NCI-H1417 (cell line): Measurements from ENCODE around the gene KLRC1.
A peak's percentile ranks its signal among the peaks of the same experiment; 100 is the strongest.
"Not testable (repeated sequence)": the region's sequence is repeated elsewhere in the genome, so short reads cannot be mapped to it uniquely, and the experiment has no call there.

Source experiments
- DNase-seq, 3 experiments: peaks; one replicate each; lab custom pipeline; 2025; lab: John Stamatoyannopoulos, UW

The KLRC1 gene

DNA sequence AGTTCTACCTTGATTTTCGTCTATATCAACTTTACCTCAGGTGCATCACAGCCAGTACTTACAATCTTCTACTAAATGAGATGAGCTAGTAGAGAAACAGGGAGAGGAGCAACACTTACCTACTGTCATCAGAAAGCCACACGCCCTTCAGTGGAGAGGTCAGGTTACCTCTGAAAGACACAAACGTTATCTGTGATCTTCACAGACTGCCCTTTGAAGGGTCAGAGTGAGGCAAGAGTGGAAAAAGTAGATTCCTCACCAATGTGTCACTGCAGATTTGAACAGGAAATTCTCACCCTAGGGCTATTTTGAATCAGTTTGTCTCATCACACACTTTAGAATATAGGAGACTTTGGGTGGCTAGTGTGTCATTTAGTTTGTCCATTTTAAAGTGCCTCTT lies 31.0 kb downstream of the KLRC1 start:
- DNase-seq = not testable (repeated sequence)

DNA sequence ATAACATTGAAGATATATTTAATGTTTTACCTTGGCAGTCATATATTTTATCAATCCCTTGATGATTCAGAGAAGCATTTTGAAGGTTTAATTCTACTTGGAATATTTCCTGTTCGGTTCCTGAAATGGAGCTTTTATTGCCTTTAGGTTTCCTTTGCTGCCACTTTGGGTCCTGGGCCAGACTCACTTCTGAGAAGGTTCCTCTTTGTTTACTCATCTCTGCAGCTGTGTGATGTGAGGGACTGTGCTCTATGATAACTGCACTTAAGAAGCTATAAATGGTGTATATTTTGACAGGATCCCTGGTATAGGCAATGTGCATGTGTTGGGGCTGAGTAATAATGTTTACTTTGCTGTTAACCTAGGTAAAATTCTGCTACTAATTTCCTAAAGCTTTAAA lies 32.8 kb downstream of the KLRC1 start, which contains the start of gene KLRC3:
KLRC3 (minus strand) TSS at position 262 of the 400 bp plus-strand sequence; CDS start at position 217, 45 bp downstream.
- DNase-seq = peak in 1 of 3 experiments; percentile 57

DNA sequence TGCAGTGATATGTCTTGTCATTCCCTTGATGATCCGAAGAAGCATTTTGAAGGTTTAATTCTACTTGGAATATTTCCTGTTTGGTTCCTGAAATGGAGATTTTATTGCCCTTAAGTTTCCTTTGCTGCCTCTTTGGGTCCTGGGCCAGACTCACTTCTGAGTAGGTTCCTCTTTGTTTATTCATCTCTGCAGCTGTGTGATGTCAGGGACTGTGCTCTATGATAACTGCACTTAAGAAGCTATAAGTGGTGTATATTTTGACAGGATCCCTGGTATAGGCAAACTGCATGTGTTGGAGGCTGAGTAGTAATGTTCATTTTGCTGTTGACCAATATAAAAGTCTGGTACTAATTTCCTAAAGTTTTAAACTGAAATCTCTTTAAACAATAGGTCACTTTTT lies 43.8 kb downstream of the KLRC1 start, which contains the start of gene KLRC4:
KLRC4 (minus strand) TSS at position 366 of the 400 bp plus-strand sequence; CDS start at position 184, 182 bp downstream.
- peak; percentile 8 to 66 (median 58) for DNase-seq

DNA sequence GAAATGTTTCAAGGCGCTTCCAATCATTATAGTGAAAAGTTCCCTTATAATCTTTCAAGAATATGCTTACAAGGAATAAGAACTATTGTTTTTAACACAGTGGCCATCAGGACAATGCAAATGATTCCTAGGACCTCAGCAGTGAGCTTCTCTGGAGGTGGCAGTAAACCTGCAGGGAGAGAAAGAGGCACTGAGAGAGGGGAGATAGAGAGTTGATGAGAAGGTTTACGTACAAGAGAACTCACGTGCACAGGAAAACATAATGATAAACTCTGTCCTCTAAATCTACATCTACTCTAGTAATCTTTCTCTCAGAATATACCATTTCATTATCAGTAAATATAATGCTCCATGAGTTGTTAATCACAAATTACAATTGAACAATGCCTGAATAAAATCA lies 44.3 kb downstream of the KLRC1 start:
- peak in 1 of 3 experiments; percentile 23 for DNase-seq

DNA sequence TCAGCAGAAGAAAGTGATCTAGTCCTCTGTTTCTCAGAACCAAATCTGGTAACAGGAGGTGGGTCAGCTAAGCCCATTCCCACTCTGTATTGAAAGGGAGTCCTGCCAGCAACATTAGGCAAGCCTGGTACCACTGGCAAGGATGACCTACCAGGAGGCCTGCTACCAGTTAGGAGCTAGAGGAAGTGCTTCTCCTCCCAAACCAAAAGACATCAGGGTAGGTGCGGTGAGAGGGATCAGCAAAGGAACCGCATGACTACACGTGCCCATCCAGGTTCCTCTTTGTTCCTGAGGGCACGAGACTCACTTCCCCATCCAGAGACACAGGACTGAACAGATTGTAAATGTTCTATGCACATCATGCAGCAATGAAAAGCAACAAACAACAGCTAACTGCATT lies 46.5 kb downstream of the KLRC1 start:
- no peak for DNase-seq

DNA sequence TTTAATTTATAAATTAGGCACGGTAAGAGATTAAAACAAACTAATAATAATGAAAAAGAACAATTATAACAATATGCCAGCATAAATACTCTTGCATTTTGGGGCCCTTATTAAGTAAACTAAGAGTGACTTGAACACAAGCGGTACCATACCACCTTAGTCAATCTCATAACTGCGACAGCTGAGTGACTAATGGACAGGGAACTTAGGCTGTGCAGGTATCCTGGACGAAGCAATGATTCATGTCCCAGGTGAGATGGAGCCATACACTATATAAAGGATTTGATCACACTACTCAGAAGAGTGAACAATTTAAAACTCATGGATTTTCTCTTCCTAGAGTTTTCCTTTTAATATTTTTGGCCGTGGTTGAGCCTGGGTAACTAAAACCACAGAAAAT lies 47.9 kb downstream of the KLRC1 start:
- no peak for DNase-seq

DNA sequence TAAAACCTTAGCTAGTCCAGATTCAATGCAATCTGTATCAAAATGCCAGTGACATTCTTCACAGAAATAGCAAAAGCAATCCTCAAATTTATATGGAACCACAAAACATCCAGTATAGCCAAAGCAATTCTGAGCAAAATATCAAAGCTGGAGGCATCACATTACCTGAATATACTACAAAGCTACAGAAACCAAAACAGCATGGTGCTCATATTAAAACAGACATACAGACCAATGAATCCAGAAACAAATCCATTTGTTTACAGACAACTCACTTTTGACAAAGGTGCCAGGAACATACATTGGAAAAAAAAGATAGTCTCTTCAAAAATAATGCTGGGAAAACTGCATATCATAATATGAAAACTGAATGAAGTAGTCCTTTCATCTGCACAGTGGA lies 48.4 kb downstream of the KLRC1 start:
- no peak for DNase-seq

DNA sequence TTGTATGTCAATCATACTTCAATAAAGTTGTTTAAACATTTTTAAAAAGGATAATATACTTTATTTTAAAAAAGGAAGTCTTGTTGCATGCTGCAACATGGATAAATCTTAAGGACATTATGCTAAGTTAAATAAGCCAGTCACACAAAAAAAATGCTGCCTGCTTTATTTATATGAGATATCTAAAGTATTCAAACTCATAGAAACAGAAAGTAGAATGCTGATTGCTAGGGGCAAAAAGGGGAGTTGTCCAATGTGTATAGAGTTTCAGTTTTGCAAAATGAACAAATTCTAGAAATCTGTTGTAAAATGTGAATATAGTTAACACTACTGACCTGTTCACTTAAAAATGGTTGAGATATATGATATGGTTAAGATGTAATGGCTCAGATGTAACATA lies 52.3 kb downstream of the KLRC1 start:
- no peak for DNase-seq

DNA sequence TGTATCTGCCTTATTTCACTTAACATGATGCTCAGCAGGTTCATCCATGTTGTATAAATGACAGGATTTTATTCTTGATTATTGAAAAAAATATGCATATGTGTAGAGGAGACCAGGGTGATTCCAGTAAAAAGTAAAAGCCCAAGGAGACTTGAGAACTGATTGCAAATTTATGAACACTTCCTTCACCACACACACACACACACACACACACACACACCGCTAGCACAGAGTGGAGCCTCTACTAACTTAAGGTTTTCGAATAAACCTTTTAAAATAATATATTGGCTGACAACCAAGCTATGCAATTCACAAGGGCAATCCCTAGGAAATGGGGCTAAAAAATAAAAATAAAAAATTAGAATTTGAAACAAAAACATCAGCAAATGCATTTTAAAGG lies 55.0 kb downstream of the KLRC1 start:
- no peak for DNase-seq

DNA sequence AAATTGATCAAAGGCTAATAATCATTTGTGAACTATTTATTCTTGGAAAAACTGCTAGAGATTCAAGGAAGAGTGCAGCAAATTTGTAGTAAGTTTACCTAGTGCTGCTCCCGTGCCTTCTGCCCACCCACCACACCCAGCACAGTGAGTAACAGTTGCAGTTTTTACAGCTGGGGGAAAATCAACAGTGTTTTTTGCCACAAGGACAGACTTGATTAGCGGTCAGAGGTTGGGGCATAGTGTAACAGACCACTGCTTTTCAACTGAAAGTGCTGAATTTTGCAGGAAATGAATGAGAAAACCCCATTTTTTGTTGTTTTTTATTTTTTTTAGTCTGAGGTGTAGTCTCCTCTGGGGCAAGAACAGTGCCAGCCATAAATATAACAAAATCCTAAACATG lies 55.9 kb downstream of the KLRC1 start:
- no peak for DNase-seq

DNA sequence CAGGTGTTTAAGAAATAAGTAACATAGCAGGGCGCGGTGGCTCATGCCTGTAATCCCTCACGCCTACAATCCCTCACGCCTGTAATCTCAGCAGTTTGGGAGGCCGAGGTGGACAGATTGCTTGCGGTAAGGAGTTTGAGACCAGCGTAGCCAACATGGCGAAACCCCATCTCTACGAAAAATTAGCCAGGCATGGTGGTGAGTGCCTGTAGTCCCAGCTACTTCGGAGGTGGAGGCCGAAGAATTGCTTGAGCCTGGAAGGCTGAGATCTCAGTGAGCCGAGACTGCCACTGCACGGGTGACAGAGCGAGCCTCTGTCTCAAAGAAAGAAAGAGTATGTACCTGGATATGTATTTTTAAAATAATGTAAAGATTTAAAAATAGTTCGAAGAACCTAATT lies 57.0 kb downstream of the KLRC1 start:
- DNase-seq = not testable (repeated sequence)
